Measurements from ENCODE around the gene SMARCAL1. TPM values are rescaled to one million over a fixed set of nuclear protein-coding genes. Genes with fewer than 3 reads are reported as not detected.

SMARCAL1 gene
- total and polyA plus RNA-seq, 2 experiments from 2014 or later: 10.3 to 17.2 TPM

- Histone ChIP-seq H3K4me2 (no peak overlapping the region), H3K79me2 (replicated peaks; ENCODE audit: insufficient read depth) (no peaks in the 10 kb centered on the region), H2AFZ (no peak overlapping the region), H3K4me3 (no peak overlapping the region), H3F3A (replicated peaks; ENCODE audit: low read depth) (no peaks in the 10 kb centered on the region), H3K9me2 (ENCODE audit: insufficient read depth) (peaks cover 2% of the 10 kb centered on the region; the same call in 1 of the 2 replicates), H3K36me3 (ENCODE audit: insufficient read depth) (no peaks in the 10 kb centered on the region), H3K27me3 (ENCODE audit: insufficient read depth) (no peaks in the 10 kb centered on the region), H4K20me1 (replicated peaks; ENCODE audit: insufficient read depth) (no peaks in the 10 kb centered on the region), H3K27ac (ENCODE audit: low read depth) (no peak overlapping the region), H3K4me1 (ENCODE audit: insufficient read depth) (no peaks in the 10 kb centered on the region)
- TF ChIP-seq, protein P1, sequence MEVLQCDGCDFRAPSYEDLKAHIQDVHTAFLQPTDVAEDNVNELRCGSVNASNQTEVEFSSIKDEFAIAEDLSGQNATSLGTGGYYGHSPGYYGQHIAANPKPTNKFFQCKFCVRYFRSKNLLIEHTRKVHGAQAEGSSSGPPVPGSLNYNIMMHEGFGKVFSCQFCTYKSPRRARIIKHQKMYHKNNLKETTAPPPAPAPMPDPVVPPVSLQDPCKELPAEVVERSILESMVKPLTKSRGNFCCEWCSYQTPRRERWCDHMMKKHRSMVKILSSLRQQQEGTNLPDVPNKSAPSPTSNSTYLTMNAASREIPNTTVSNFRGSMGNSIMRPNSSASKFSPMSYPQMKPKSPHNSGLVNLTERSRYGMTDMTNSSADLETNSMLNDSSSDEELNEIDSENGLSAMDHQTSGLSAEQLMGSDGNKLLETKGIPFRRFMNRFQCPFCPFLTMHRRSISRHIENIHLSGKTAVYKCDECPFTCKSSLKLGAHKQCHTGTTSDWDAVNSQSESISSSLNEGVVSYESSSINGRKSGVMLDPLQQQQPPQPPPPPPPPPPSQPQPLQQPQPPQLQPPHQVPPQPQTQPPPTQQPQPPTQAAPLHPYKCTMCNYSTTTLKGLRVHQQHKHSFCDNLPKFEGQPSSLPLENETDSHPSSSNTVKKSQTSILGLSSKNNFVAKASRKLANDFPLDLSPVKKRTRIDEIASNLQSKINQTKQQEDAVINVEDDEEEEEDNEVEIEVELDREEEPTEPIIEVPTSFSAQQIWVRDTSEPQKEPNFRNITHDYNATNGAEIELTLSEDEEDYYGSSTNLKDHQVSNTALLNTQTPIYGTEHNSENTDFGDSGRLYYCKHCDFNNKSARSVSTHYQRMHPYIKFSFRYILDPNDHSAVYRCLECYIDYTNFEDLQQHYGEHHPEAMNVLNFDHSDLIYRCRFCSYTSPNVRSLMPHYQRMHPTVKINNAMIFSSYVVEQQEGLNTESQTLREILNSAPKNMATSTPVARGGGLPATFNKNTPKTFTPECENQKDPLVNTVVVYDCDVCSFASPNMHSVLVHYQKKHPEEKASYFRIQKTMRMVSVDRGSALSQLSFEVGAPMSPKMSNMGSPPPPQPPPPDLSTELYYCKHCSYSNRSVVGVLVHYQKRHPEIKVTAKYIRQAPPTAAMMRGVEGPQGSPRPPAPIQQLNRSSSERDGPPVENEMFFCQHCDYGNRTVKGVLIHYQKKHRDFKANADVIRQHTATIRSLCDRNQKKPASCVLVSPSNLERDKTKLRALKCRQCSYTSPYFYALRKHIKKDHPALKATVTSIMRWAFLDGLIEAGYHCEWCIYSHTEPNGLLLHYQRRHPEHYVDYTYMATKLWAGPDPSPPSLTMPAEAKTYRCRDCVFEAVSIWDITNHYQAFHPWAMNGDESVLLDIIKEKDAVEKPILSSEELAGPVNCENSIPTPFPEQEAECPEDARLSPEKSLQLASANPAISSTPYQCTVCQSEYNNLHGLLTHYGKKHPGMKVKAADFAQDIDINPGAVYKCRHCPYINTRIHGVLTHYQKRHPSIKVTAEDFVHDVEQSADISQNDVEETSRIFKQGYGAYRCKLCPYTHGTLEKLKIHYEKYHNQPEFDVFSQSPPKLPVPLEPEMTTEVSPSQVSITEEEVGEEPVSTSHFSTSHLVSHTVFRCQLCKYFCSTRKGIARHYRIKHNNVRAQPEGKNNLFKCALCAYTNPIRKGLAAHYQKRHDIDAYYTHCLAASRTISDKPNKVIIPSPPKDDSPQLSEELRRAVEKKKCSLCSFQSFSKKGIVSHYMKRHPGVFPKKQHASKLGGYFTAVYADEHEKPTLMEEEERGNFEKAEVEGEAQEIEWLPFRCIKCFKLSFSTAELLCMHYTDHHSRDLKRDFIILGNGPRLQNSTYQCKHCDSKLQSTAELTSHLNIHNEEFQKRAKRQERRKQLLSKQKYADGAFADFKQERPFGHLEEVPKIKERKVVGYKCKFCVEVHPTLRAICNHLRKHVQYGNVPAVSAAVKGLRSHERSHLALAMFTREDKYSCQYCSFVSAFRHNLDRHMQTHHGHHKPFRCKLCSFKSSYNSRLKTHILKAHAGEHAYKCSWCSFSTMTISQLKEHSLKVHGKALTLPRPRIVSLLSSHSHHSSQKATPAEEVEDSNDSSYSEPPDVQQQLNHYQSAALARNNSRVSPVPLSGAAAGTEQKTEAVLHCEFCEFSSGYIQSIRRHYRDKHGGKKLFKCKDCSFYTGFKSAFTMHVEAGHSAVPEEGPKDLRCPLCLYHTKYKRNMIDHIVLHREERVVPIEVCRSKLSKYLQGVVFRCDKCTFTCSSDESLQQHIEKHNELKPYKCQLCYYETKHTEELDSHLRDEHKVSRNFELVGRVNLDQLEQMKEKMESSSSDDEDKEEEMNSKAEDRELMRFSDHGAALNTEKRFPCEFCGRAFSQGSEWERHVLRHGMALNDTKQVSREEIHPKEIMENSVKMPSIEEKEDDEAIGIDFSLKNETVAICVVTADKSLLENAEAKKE (CRISPR knock-in tag; IDR thresholded peaks at IDR 0.05): no peak
- TF ChIP-seq, protein P2, sequence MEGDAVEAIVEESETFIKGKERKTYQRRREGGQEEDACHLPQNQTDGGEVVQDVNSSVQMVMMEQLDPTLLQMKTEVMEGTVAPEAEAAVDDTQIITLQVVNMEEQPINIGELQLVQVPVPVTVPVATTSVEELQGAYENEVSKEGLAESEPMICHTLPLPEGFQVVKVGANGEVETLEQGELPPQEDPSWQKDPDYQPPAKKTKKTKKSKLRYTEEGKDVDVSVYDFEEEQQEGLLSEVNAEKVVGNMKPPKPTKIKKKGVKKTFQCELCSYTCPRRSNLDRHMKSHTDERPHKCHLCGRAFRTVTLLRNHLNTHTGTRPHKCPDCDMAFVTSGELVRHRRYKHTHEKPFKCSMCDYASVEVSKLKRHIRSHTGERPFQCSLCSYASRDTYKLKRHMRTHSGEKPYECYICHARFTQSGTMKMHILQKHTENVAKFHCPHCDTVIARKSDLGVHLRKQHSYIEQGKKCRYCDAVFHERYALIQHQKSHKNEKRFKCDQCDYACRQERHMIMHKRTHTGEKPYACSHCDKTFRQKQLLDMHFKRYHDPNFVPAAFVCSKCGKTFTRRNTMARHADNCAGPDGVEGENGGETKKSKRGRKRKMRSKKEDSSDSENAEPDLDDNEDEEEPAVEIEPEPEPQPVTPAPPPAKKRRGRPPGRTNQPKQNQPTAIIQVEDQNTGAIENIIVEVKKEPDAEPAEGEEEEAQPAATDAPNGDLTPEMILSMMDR (conservative IDR thresholded peaks at IDR 0.05; ENCODE audit: low read depth in 2 of 2): no peak
- TF ChIP-seq NANOG (IDR thresholded peaks at IDR 0.05; ENCODE audit: borderline replicate concordance): no peak
- no peak for TF ChIP-seq ZNF114 (CRISPR knock-in tag; IDR thresholded peaks at IDR 0.05)
- H3K36me3 Mint-ChIP-seq (ENCODE audit: low read depth): no peaks in the 10 kb centered on the region; the same call in 2 of the 3 replicates
- DNase-seq (ENCODE audit: low spot score): no peak
- peak; percentile 39; the same call in 1 of the 3 replicates for ATAC-seq
- H3K27me3 Mint-ChIP-seq (ENCODE audit: insufficient read depth, low read depth, poor library complexity): peaks cover 1% of the 10 kb centered on the region
- H3K4me3 Mint-ChIP-seq: no peak overlapping the region
- no peaks in the 10 kb centered on the region for H3K9me3 Mint-ChIP-seq
- H3K27ac Mint-ChIP-seq: no peak overlapping the region
- H3K4me1 Mint-ChIP-seq: no peaks in the 10 kb centered on the region; the same call in 2 of the 3 replicates
Measured at GRCh38 chr2:216526939-216527338, 114.7 kb downstream of the SMARCAL1 start.

Measured in GM23338 (cell line).